ENCODE measurements around the gene CAMK1D. TPM values are rescaled to one million over a fixed set of nuclear protein-coding genes. Genes with fewer than 3 reads are reported as not detected.
"Not testable (repeated sequence)": the region's sequence is repeated elsewhere in the genome, so short reads cannot be mapped to it uniquely, and the experiment has no call there.

Gene CAMK1D
- polyA plus RNA-seq, 1 donor (not counting 4 experiments of a cell fraction or from before 2014, with no cell fraction given), result 0.76 TPM

DNA sequence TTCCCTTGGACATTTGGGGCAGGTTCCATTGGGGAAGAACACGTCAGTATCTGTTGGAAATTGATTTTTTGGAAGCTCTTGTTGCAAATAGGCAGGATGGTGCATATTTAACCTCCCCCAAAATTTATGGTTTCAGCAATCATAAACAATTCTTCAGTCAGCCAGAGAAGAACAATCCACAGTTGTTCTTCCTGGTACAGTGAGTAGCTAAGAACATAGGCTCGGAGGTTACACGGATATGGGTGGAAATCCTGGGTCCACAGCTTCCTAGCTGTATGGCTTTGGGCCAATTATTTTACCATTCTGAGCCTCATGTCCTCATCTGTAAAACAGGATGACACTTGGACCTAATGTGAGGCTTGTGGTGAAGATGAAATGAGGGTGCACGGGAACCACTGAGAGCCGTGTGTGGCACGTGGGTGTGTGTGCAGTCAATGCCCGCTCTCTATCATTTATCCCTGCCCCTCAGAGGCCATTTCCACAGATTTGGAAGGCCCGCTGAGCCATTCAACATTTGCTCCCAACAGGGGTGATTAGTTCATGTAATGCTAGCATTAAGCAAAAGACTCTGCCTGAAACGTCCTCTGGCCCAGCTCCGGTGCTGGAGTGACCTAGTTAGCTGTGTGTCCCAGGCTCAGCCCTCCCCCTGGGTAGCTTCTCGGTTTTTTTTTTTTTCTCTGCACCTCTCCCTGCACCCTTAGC is 9.7 kb downstream of the CAMK1D start:
- no peak for FAIRE-seq
- dilution Hi-C loops (cut with MboI; ENCODE audit: extremely low pct_ligation_motif_present, low sequenced_read_pairs), result no loop called here

DNA sequence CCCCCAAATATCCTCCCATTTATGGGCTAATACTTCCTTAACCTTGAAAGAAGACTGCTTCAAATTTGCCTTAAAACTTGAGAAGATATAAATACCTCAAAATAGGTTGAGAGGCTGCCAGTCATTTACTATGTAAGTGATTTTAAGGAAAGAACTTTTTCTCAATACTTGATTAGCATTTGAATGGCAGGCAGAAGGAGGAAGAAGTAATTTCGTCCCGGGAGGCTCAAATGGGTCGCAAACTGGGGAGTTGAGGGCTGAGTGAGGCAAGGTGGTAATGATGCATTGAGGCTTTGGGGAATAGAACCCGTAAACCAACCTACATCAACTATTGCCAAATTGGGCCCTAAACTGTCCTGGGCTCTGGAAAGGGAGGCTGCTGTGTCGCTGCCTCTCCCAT is 11.1 kb downstream of the CAMK1D start:
- H3K4me3 ChIP-seq (ENCODE audit: control insufficient read depth in 2 of 3, extremely low read depth in 1 of 3, insufficient read depth in 2 of 3, low read depth in 1 of 3, low read length in 3 of 3), result no peak overlapping the region
- H3K27me3 ChIP-seq (ENCODE audit: control insufficient read depth, extremely low read depth, insufficient read depth, low read length), result peaks cover 9% of the 10 kb centered on the region
- no peaks in the 10 kb centered on the region for H3K36me3 ChIP-seq (ENCODE audit: control insufficient read depth in 2 of 2, extremely low read depth in 1 of 2, insufficient read depth in 2 of 2, low read length in 2 of 2)
- dilution Hi-C loops (cut with MboI; ENCODE audit: extremely low pct_ligation_motif_present, low sequenced_read_pairs), result no loop called here
- H3K27ac ChIP-seq (ENCODE audit: control insufficient read depth, insufficient read depth, low read length), result no peak overlapping the region
- H3K9me1 ChIP-seq (ENCODE audit: control insufficient read depth, extremely low read depth, insufficient read depth, low read length), result no peaks in the 10 kb centered on the region
- H3K4me1 ChIP-seq (ENCODE audit: control insufficient read depth, extremely low read depth, insufficient read depth, low read length), result no peaks in the 10 kb centered on the region
- DNase-seq (ENCODE audit: low read depth, low spot score) (no peak), FAIRE-seq (no peak)
- no peak overlapping the region for H3K9ac ChIP-seq (ENCODE audit: control insufficient read depth, extremely low read depth, insufficient read depth, low read length)
- no peak overlapping the region for H3K4me2 ChIP-seq (ENCODE audit: control insufficient read depth, extremely low read depth, insufficient read depth, low read depth, low read length)
- H3K79me2 ChIP-seq (ENCODE audit: control insufficient read depth, insufficient read depth, low read length), result no peaks in the 10 kb centered on the region
- no peak overlapping the region for H2AFZ ChIP-seq (ENCODE audit: control insufficient read depth, low read length)
- no peaks in the 10 kb centered on the region for H3K9me3 ChIP-seq (ENCODE audit: control insufficient read depth, low read depth, low read length)
- TF ChIP-seq, protein P1, sequence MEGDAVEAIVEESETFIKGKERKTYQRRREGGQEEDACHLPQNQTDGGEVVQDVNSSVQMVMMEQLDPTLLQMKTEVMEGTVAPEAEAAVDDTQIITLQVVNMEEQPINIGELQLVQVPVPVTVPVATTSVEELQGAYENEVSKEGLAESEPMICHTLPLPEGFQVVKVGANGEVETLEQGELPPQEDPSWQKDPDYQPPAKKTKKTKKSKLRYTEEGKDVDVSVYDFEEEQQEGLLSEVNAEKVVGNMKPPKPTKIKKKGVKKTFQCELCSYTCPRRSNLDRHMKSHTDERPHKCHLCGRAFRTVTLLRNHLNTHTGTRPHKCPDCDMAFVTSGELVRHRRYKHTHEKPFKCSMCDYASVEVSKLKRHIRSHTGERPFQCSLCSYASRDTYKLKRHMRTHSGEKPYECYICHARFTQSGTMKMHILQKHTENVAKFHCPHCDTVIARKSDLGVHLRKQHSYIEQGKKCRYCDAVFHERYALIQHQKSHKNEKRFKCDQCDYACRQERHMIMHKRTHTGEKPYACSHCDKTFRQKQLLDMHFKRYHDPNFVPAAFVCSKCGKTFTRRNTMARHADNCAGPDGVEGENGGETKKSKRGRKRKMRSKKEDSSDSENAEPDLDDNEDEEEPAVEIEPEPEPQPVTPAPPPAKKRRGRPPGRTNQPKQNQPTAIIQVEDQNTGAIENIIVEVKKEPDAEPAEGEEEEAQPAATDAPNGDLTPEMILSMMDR (optimal IDR thresholded peaks at IDR 0.05 in 1 of 3, IDR thresholded peaks at IDR 0.05 in 1 of 3, conservative IDR thresholded peaks at IDR 0.05 in 1 of 3; ENCODE audit: extremely low read depth in 1 of 3, insufficient read depth in 2 of 3, low read length in 3 of 3), result no peak
- no peak for TF ChIP-seq EZH2 (IDR thresholded peaks at IDR 0.05; ENCODE audit: low read length)
- H4K20me1 ChIP-seq (ENCODE audit: control insufficient read depth, extremely low read depth, insufficient read depth, low read length), result no peaks in the 10 kb centered on the region

More for the DNA sequence above, 9.7 kb downstream of the CAMK1D start:
- no peak overlapping the region for H3K27ac ChIP-seq (ENCODE audit: control insufficient read depth, insufficient read depth, low read length)
- DNase-seq (ENCODE audit: low read depth, low spot score), result no peak
- no peaks in the 10 kb centered on the region for H3K9me1 ChIP-seq (ENCODE audit: control insufficient read depth, extremely low read depth, insufficient read depth, low read length)
- H3K9me3 ChIP-seq (ENCODE audit: control insufficient read depth, low read depth, low read length), result no peaks in the 10 kb centered on the region
- no peaks in the 10 kb centered on the region for H3K79me2 ChIP-seq (ENCODE audit: control insufficient read depth, insufficient read depth, low read length)
- no peak overlapping the region for H3K4me3 ChIP-seq (ENCODE audit: control insufficient read depth in 2 of 3, extremely low read depth in 1 of 3, insufficient read depth in 2 of 3, low read depth in 1 of 3, low read length in 3 of 3)
- peaks cover 9% of the 10 kb centered on the region for H3K27me3 ChIP-seq (ENCODE audit: control insufficient read depth, extremely low read depth, insufficient read depth, low read length)
- no peak overlapping the region for H3K9ac ChIP-seq (ENCODE audit: control insufficient read depth, extremely low read depth, insufficient read depth, low read length)
- H3K36me3 ChIP-seq (ENCODE audit: control insufficient read depth in 2 of 2, extremely low read depth in 1 of 2, insufficient read depth in 2 of 2, low read length in 2 of 2), result no peaks in the 10 kb centered on the region
- H4K20me1 ChIP-seq (ENCODE audit: control insufficient read depth, extremely low read depth, insufficient read depth, low read length), result no peaks in the 10 kb centered on the region
- H2AFZ ChIP-seq (ENCODE audit: control insufficient read depth, low read length), result no peak overlapping the region
- H3K4me2 ChIP-seq (ENCODE audit: control insufficient read depth, extremely low read depth, insufficient read depth, low read depth, low read length), result no peak overlapping the region
- no peaks in the 10 kb centered on the region for H3K4me1 ChIP-seq (ENCODE audit: control insufficient read depth, extremely low read depth, insufficient read depth, low read length)
- TF ChIP-seq, protein P1 (optimal IDR thresholded peaks at IDR 0.05 in 1 of 3, IDR thresholded peaks at IDR 0.05 in 1 of 3, conservative IDR thresholded peaks at IDR 0.05 in 1 of 3; ENCODE audit: extremely low read depth in 1 of 3, insufficient read depth in 2 of 3, low read length in 3 of 3), result no peak
- no peak for TF ChIP-seq EZH2 (IDR thresholded peaks at IDR 0.05; ENCODE audit: low read length)

DNA sequence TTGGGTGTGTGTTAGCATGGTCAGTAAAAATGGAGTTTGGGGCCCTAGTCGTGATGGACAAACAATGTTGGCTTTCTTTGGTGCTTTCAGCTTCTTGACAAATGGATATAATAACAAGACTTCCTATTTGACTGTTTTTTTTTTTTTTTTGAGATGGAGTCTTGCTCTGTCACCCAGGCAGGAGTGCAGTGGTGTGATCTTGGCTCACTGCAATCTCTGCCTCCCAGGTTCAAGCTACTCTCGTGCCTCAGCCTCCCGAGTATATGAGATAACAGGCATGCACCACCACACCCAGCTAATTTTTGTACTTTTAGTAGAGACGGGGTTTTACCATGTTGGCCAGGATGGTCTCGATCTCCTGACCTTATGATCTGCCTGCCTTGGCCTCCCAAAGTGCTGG is 11.8 kb downstream of the CAMK1D start:
- H3K9me3 ChIP-seq (ENCODE audit: control insufficient read depth, low read depth, low read length); H3K27me3 ChIP-seq (ENCODE audit: control insufficient read depth, extremely low read depth, insufficient read depth, low read length); H3K79me2 ChIP-seq (ENCODE audit: control insufficient read depth, insufficient read depth, low read length); H3K4me2 ChIP-seq (ENCODE audit: control insufficient read depth, extremely low read depth, insufficient read depth, low read depth, low read length); H3K4me3 ChIP-seq (ENCODE audit: control insufficient read depth in 2 of 3, extremely low read depth in 1 of 3, insufficient read depth in 2 of 3, low read depth in 1 of 3, low read length in 3 of 3); FAIRE-seq; DNase-seq (ENCODE audit: low read depth, low spot score); H3K9me1 ChIP-seq (ENCODE audit: control insufficient read depth, extremely low read depth, insufficient read depth, low read length); dilution Hi-C loops (cut with MboI; ENCODE audit: extremely low pct_ligation_motif_present, low sequenced_read_pairs); H2AFZ ChIP-seq (ENCODE audit: control insufficient read depth, low read length); H3K9ac ChIP-seq (ENCODE audit: control insufficient read depth, extremely low read depth, insufficient read depth, low read length); H3K27ac ChIP-seq (ENCODE audit: control insufficient read depth, insufficient read depth, low read length); H3K4me1 ChIP-seq (ENCODE audit: control insufficient read depth, extremely low read depth, insufficient read depth, low read length); H3K36me3 ChIP-seq (ENCODE audit: control insufficient read depth in 2 of 2, extremely low read depth in 1 of 2, insufficient read depth in 2 of 2, low read length in 2 of 2); H4K20me1 ChIP-seq (ENCODE audit: control insufficient read depth, extremely low read depth, insufficient read depth, low read length): not testable (repeated sequence)

Data from keratinocyte (primary cell).